Neutrophil (primary cell): ENCODE measurements around the gene UBE2Q2.
A peak's percentile ranks its signal among the peaks of the same experiment; 100 is the strongest.
"Not testable (repeated sequence)": the region's sequence is repeated elsewhere in the genome, so short reads cannot be mapped to it uniquely, and the experiment has no call there.

ENCODE experiments used
- H3K27ac ChIP-seq: fragments of 200-600 bp; sonication (generic); 2 replicates; pipeline ENCODE4 v1.5.1; 2016; ENCODE audit warnings: mild to moderate bottlenecking, moderate library complexity
- H3K27me3 ChIP-seq: fragments of 200-600 bp; sonication (generic); 2 replicates; pipeline ENCODE4 v1.6.0; 2016; ENCODE audit warnings: mild to moderate bottlenecking
- H3K36me3 ChIP-seq: fragments of 200-600 bp; sonication (generic); 2 replicates; pipeline ENCODE4 v1.5.1; 2017
- H3K4me1 ChIP-seq, 2 experiments: fragments of 200-600 bp in 1 of 2; sonication (generic) in 1 of 2; 1 replicate in 1 of 2; 2 replicates in 1 of 2; pipeline versions ENCODE4 v1.5.1 to v1.6.1; 2013 to 2016; ENCODE audit warnings: low read depth in 1 of 2, low read length in 1 of 2, mild to moderate bottlenecking in 1 of 2, moderate library complexity in 1 of 2; ENCODE audit not compliant: control insufficient read depth in 1 of 2, insufficient read depth in 1 of 2
- H3K4me3 ChIP-seq, 2 experiments: fragments of 200-600 bp in 1 of 2; sonication (generic) in 1 of 2; 1 replicate in 1 of 2; 2 replicates in 1 of 2; pipeline ENCODE4 v1.5.1; 2013 to 2016; ENCODE audit warnings: low read depth in 1 of 2, low read length in 1 of 2, mild to moderate bottlenecking in 1 of 2, moderate library complexity in 1 of 2
- H3K9me3 ChIP-seq: fragments of 200-600 bp; sonication (generic); 2 replicates; pipeline ENCODE4 v1.5.1; 2016
- CTCF ChIP-seq: fragments of 200-600 bp; sonication (generic); IDR thresholded peaks from 2 replicates; pipeline ENCODE4 v1.5.1; 2016; ENCODE audit warnings: antibody characterized with exemption

Gene UBE2Q2

GRCh38 chr15:75841626-75842025 is 1.6 kb upstream of the UBE2Q2 start:
- Histone ChIP-seq H3K4me1 (peaks cover 12 to 15% of the 10 kb centered on the region in 2 experiments), H3K9me3 (no peaks in the 10 kb centered on the region), H3K27me3 (peaks cover 41% of the 10 kb centered on the region), H3K36me3 (no peaks in the 10 kb centered on the region), H3K4me3 (no peak overlapping the region), H3K27ac (no peak overlapping the region)
- no peak for TF ChIP-seq CTCF

- H3K27ac ChIP-seq = peak overlapping the region; percentile 65
- H3K27me3 ChIP-seq = peaks cover 41% of the 10 kb centered on the region
- peaks cover 12 to 15% of the 10 kb centered on the region in 2 experiments for H3K4me1 ChIP-seq
- peak overlapping the region; percentile 79 to 95 for H3K4me3 ChIP-seq
- H3K9me3 ChIP-seq = no peaks in the 10 kb centered on the region
- no peaks in the 10 kb centered on the region for H3K36me3 ChIP-seq
- TF ChIP-seq CTCF = no peak
Observed at GRCh38 chr15:75843678-75844581, 683 bp downstream of the UBE2Q2 start.

GRCh38 chr15:75844629-75845335 is 1.5 kb downstream of the UBE2Q2 start:
- peak overlapping the region; percentile 79 to 95 for H3K4me3 ChIP-seq
- no peaks in the 10 kb centered on the region for H3K36me3 ChIP-seq
- H3K27ac ChIP-seq = no peak overlapping the region
- H3K9me3 ChIP-seq = no peaks in the 10 kb centered on the region
- peaks cover 12 to 15% of the 10 kb centered on the region in 2 experiments for H3K4me1 ChIP-seq
- peaks cover 41% of the 10 kb centered on the region for H3K27me3 ChIP-seq
- no peak for TF ChIP-seq CTCF

GRCh38 chr15:75849167-75849566 is 5.9 kb downstream of the UBE2Q2 start:
- H3K36me3 ChIP-seq = no peaks in the 10 kb centered on the region
- H3K4me3 ChIP-seq = no peak overlapping the region
- H3K27me3 ChIP-seq = peaks cover 7% of the 10 kb centered on the region
- H3K9me3 ChIP-seq = no peaks in the 10 kb centered on the region
- TF ChIP-seq CTCF = no peak
- no peak overlapping the region for H3K27ac ChIP-seq
- H3K4me1 ChIP-seq = peaks cover 6 to 8% of the 10 kb centered on the region in 2 experiments

- Histone ChIP-seq H3K27me3 (no peaks in the 10 kb centered on the region), H3K4me1 (no peaks in the 10 kb centered on the region), H3K36me3 (no peaks in the 10 kb centered on the region), H3K9me3 (no peaks in the 10 kb centered on the region), H3K27ac (no peak overlapping the region), H3K4me3 (no peak overlapping the region)
- no peak for TF ChIP-seq CTCF
Observed at GRCh38 chr15:75850708-75851107, 7.5 kb downstream of the UBE2Q2 start.

- H3K36me3 ChIP-seq, H3K27me3 ChIP-seq, H3K27ac ChIP-seq, H3K9me3 ChIP-seq, H3K4me1 ChIP-seq, H3K4me3 ChIP-seq: not testable (repeated sequence)
Observed at GRCh38 chr15:75851566-75851965, 8.3 kb downstream of the UBE2Q2 start.
